GM18519 (cell line): ENCODE measurements around the gene ACSL1.
"Not testable (repeated sequence)": the region's sequence is repeated elsewhere in the genome, so short reads cannot be mapped to it uniquely, and the experiment has no call there.

Source experiments
- ATAC-seq: cut with Tn5 transposase; IDR thresholded peaks from one replicate; pipeline ENCODE4 v1.9.1; 2021; ENCODE audit warnings: mild to moderate bottlenecking, moderate library complexity; ENCODE audit not compliant: unreplicated experiment, low FRiP score

ACSL1 gene

GRCh38 chr4:184843984-184844554 lies 18.3 kb upstream of the ACSL1 start:
- ATAC-seq, result no peak

- not testable (repeated sequence) for ATAC-seq
These were observed 13.3 kb upstream of the ACSL1 start for GRCh38 chr4:184839075-184839399.

GRCh38 chr4:184838249-184839074 lies 12.7 kb upstream of the ACSL1 start:
- no peak for ATAC-seq

- ATAC-seq, result no peak
These were observed 10.8 kb upstream of the ACSL1 start for GRCh38 chr4:184836613-184837012.

- ATAC-seq, result no peak
These were observed 7.5 kb upstream of the ACSL1 start for GRCh38 chr4:184833046-184833838.

- no peak for ATAC-seq
These were observed 5.4 kb upstream of the ACSL1 start for GRCh38 chr4:184831153-184831552.

- ATAC-seq, result no peak
These were observed 1.0 kb upstream of the ACSL1 start for GRCh38 chr4:184826691-184827270.

GRCh38 chr4:184825141-184825895 lies 450 bp downstream of the ACSL1 start:
- peak; percentile 18 for ATAC-seq

GRCh38 chr4:184824776-184825084 lies 1.0 kb downstream of the ACSL1 start:
- no peak for ATAC-seq

- no peak for ATAC-seq
These were observed 1.5 kb downstream of the ACSL1 start for GRCh38 chr4:184824081-184824775.

GRCh38 chr4:184823014-184823413 lies 2.8 kb downstream of the ACSL1 start:
- no peak for ATAC-seq

GRCh38 chr4:184822356-184822755 lies 3.4 kb downstream of the ACSL1 start:
- ATAC-seq, result no peak

GRCh38 chr4:184821242-184821641 lies 4.5 kb downstream of the ACSL1 start:
- ATAC-seq, result no peak

- no peak for ATAC-seq
These were observed 6.0 kb downstream of the ACSL1 start for GRCh38 chr4:184819786-184820185.

GRCh38 chr4:184818216-184818564 lies 7.6 kb downstream of the ACSL1 start:
- peak; percentile 33 for ATAC-seq

GRCh38 chr4:184817494-184818215 lies 8.1 kb downstream of the ACSL1 start:
- peak; percentile 7 for ATAC-seq

- ATAC-seq, result no peak
These were observed 8.8 kb downstream of the ACSL1 start for GRCh38 chr4:184816962-184817361.

- peak; percentile 69 for ATAC-seq
These were observed 10.5 kb downstream of the ACSL1 start for GRCh38 chr4:184815046-184815877.

GRCh38 chr4:184814686-184815045 lies 11.1 kb downstream of the ACSL1 start:
- ATAC-seq, result no peak
